B cell (primary cell): ENCODE results near the gene RNMT. TPM values are rescaled to one million over a fixed set of nuclear protein-coding genes. Genes with fewer than 3 reads are reported as not detected.

Experiments used
- ATAC-seq: fragments of 200-7000 bp; cut with Tn5 transposase; one replicate; pipeline ENCODE4 v1.10.0; 2021; ENCODE audit warnings: low read depth, mild to moderate bottlenecking, moderate number of reproducible peaks, moderate library complexity
- CTCF ChIA-PET: fragments of 350-600 bp; sonication (Branson Sonifier 250); formaldehyde crosslinking; loops from one replicate; lab custom pipeline; 2021; ENCODE audit warnings: antibody characterized with exemption, inconsistent platforms; lab: Charles Lee
- POLR2A ChIA-PET: fragments of 350-600 bp; sonication (Branson Sonifier 250); formaldehyde crosslinking; loops from one replicate; lab custom pipeline; 2021; ENCODE audit warnings: antibody characterized with exemption; lab: Charles Lee
- DNase-seq: peaks from one replicate; pipeline ENCODE4 v3.0.0; 2013
- H2AFZ ChIP-seq: 2 replicates; pipeline ENCODE4 v1.6.1; 2012; ENCODE audit warnings: mild to moderate bottlenecking, low read depth, low read length; ENCODE audit not compliant: insufficient read depth, poor library complexity, severe bottlenecking
- H3K27ac ChIP-seq, 2 donors: 1 replicate in 1 of 2; 2 replicates in 1 of 2; pipeline ENCODE4 v1.5.1; 2012 to 2013; ENCODE audit warnings: low read length in 2 of 2, mild to moderate bottlenecking in 2 of 2, moderate library complexity in 1 of 2
- H3K27me3 ChIP-seq, 4 experiments: fragments of 200-600 bp in 1 of 4; sonication (generic) in 1 of 4; replicated peaks in 1 of 4; 1 replicate in 2 of 4; 2 replicates in 2 of 4; pipeline versions ENCODE4 v1.6.1 to v1.7.0; 2013 to 2016; ENCODE audit warnings: low read length in 3 of 4, mild to moderate bottlenecking in 2 of 4, mixed read lengths in 1 of 4, moderate library complexity in 1 of 4; ENCODE audit not compliant: insufficient read depth in 4 of 4, control insufficient read depth in 3 of 4; ENCODE audit errors: control extremely low read depth in 1 of 4
- H3K36me3 ChIP-seq, 2 experiments: replicated peaks in 1 of 2; 1 replicate in 1 of 2; 2 replicates in 1 of 2; pipeline versions ENCODE4 v1.6.1 to v1.7.1; 2013; ENCODE audit warnings: low read length in 1 of 2; ENCODE audit not compliant: insufficient read depth in 2 of 2, control insufficient read depth in 1 of 2; ENCODE audit errors: control extremely low read depth in 1 of 2, extremely low read depth in 1 of 2
- H3K4me1 ChIP-seq, 2 donors: fragments of 200-600 bp in 1 of 2; sonication (generic) in 1 of 2; 1 replicate in 1 of 2; 2 replicates in 1 of 2; pipeline versions ENCODE4 v1.5.1 to v1.6.1; 2013 to 2017; ENCODE audit warnings: low read length in 2 of 2; ENCODE audit not compliant: control insufficient read depth in 2 of 2, insufficient read depth in 2 of 2
- H3K4me2 ChIP-seq: replicated peaks from 2 replicates; pipeline ENCODE3; 2012; ENCODE audit warnings: mild to moderate bottlenecking, low read depth, low read length; ENCODE audit not compliant: poor library complexity, severe bottlenecking
- H3K4me3 ChIP-seq, 5 experiments: fragments of 200-600 bp in 1 of 5; sonication (generic) in 1 of 5; 1 replicate in 3 of 5; 2 replicates in 2 of 5; pipeline versions ENCODE4 v1.5.1 to v1.7.0; 2011 to 2016; ENCODE audit warnings: low read length in 4 of 5, mild to moderate bottlenecking in 4 of 5, low read depth in 2 of 5, control low read depth in 1 of 5, moderate library complexity in 1 of 5; ENCODE audit not compliant: insufficient read depth in 1 of 5; ENCODE audit errors: control extremely low read depth in 1 of 5, extremely low read depth in 1 of 5
- H3K79me2 ChIP-seq: fragments of 200-600 bp; sonication (generic); one replicate; pipeline ENCODE4 v1.6.0; 2016; ENCODE audit warnings: low read length; ENCODE audit not compliant: control insufficient read depth, insufficient read depth
- H3K9ac ChIP-seq: fragments of 200-600 bp; sonication (generic); 2 replicates; pipeline ENCODE4 v1.6.1; 2017; ENCODE audit warnings: mild to moderate bottlenecking, low read length, moderate library complexity
- H3K9me3 ChIP-seq, 3 donors: one replicate each; pipeline versions ENCODE4 v1.6.1 to v1.7.1; 2013; ENCODE audit warnings: low read length in 2 of 3; ENCODE audit not compliant: control insufficient read depth in 2 of 3, insufficient read depth in 1 of 3; ENCODE audit errors: control extremely low read depth in 1 of 3
- H4K20me1 ChIP-seq: 2 replicates; pipeline ENCODE4 v1.6.0; 2012; ENCODE audit warnings: mild to moderate bottlenecking, low read length; ENCODE audit not compliant: insufficient read depth, control insufficient read depth, poor library complexity, severe bottlenecking
- H3K27ac Mint-ChIP-seq: one replicate; pipeline ENCODE4 v1.8.0; 2021; ENCODE audit warnings: mixed read lengths
- H3K27me3 Mint-ChIP-seq: one replicate; pipeline ENCODE4 v1.8.0; 2021; ENCODE audit warnings: mixed read lengths
- H3K4me1 Mint-ChIP-seq: one replicate; pipeline ENCODE4 v1.8.0; 2021; ENCODE audit warnings: mixed read lengths
- H3K4me3 Mint-ChIP-seq: one replicate; pipeline ENCODE4 v1.8.0; 2021; ENCODE audit warnings: mixed read lengths
- H3K9me3 Mint-ChIP-seq: one replicate; pipeline ENCODE4 v1.8.0; 2022; ENCODE audit warnings: mixed read lengths; ENCODE audit not compliant: insufficient read depth
- EZH2 ChIP-seq: IDR thresholded peaks from 2 replicates; pipeline ENCODE4 v1.6.1; 2012; ENCODE audit warnings: borderline replicate concordance, low read depth, mild to moderate bottlenecking, moderate library complexity, low read length; ENCODE audit not compliant: insufficient read depth, poor library complexity, severe bottlenecking
- WGBS: methylation state at CpG from one replicate; pipeline ENCODE4 v1.1.5; 2013; ENCODE audit warnings: missing lambda C conversion rate; ENCODE audit not compliant: insufficient coverage; 5-methylcytosine and 5-hydroxymethylcytosine counted together
- intact Hi-C: fragments of 100-400 bp; cut with micrococcal nuclease; formaldehyde crosslinking; loops from one replicate; pipeline ENCODE4 v1.10.0; 2022
- polyA plus RNA-seq: library from polyadenylated mRNA; depleted of rRNA; stranded (reverse); fragments of >200 nt; gene quantifications from 2 replicates; pipeline ENCODE4 v1.2.3, GENCODE V29; 2012
- total RNA-seq, 2 donors: library from RNA; stranded (reverse); fragments of 120-200 nt in 1 of 2; gene quantifications; 1 replicate in 1 of 2; 2 replicates in 1 of 2; pipeline versions ENCODE4 v1.2.3 to v1.2.4, GENCODE V29; 2013 to 2022
- TF ChIP-seq, protein P1 (sequence below): fragments of 200-600 bp; IDR thresholded peaks from one replicate; pipeline ENCODE4 v1.8.0; 2022; ENCODE audit warnings: antibody characterized with exemption, mild to moderate bottlenecking

Gene RNMT
- total and polyA plus RNA-seq, 2 donors (not counting 1 experiment from before 2014, with no cell fraction given): 15.4 to 57.8 TPM

DNA sequence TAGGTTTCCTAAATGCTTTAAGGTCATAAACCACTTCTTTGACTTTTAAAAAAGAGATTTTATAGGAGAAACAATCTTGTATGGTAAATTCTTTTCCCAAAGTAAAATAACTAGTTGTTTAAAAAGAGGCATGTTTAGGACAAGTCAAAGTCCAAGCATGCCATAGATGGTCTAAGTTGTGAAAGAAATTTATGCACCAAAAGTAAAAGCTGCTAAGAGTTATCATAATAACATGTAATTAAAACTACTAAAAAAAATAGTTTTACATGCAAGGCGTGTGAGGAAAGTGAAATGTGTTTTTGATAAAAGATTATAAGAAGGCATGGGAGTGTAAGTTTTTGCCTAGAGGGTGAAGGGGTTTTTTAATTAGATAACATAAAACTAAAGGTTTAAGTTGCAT lies 22.6 kb upstream of the RNMT start:
- ChIA-PET CTCF (no interaction called here), POLR2A (no interaction called here)
- Mint-ChIP-seq H3K27me3 (no peaks in the 10 kb centered on the region), H3K4me1 (peaks cover 14% of the 10 kb centered on the region), H3K9me3 (peaks cover 7% of the 10 kb centered on the region), H3K27ac (no peak overlapping the region), H3K4me3 (no peak overlapping the region)
- Histone ChIP-seq H3K79me2 (peaks cover 45% of the 10 kb centered on the region), H3K4me1 (peaks cover 11 to 13% of the 10 kb centered on the region in 2 donors), H3K27me3 (no peaks in the 10 kb centered on the region), H4K20me1 (peaks cover 18% of the 10 kb centered on the region), H3K4me2 (no peak overlapping the region), H3K36me3 (no peaks in the 10 kb centered on the region), H3K4me3 (no peak overlapping the region), H3K9ac (no peak overlapping the region), H3K9me3 (peaks cover 4 to 33% (median 16%) of the 10 kb centered on the region in 3 donors), H3K27ac (no peak overlapping the region), H2AFZ (no peak overlapping the region)
- intact Hi-C loops: no loop called here
- no peak for DNase-seq
- TF ChIP-seq, protein P1, sequence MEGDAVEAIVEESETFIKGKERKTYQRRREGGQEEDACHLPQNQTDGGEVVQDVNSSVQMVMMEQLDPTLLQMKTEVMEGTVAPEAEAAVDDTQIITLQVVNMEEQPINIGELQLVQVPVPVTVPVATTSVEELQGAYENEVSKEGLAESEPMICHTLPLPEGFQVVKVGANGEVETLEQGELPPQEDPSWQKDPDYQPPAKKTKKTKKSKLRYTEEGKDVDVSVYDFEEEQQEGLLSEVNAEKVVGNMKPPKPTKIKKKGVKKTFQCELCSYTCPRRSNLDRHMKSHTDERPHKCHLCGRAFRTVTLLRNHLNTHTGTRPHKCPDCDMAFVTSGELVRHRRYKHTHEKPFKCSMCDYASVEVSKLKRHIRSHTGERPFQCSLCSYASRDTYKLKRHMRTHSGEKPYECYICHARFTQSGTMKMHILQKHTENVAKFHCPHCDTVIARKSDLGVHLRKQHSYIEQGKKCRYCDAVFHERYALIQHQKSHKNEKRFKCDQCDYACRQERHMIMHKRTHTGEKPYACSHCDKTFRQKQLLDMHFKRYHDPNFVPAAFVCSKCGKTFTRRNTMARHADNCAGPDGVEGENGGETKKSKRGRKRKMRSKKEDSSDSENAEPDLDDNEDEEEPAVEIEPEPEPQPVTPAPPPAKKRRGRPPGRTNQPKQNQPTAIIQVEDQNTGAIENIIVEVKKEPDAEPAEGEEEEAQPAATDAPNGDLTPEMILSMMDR: no peak
- no peak for TF ChIP-seq EZH2
- WGBS: no CpG with 5 or more reads among the region's 1 CpG
- no peak for ATAC-seq

DNA sequence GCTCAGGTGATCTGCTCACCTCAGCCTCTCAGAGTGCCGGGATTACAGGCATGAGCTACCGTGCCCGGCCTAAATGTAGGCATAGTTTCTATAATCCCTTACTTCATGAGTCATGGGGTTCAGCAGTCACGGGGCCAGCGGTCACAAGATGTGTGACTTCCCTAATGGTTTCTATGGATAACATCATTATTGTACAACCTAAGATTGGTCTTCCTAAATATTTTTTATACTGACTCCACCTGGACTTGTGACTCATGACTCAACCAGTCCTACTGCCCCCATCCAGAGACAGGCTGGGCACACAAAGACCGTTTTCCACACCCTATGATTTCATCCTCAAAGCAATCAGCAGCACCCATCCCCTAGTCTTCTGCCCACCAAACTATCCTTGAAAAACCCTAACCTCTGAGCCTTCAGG lies 16.1 kb upstream of the RNMT start:
- no peak overlapping the region for H3K27ac Mint-ChIP-seq

More for the DNA sequence above, 16.1 kb upstream of the RNMT start:
- ATAC-seq (no peak), DNase-seq (no peak)
- Histone ChIP-seq H2AFZ (no peak overlapping the region), H3K4me1 (no peaks in the 10 kb centered on the region), H3K9ac (no peak overlapping the region), H3K27me3 (no peaks in the 10 kb centered on the region), H3K4me3 (no peak overlapping the region), H3K36me3 (no peaks in the 10 kb centered on the region), H3K79me2 (peaks cover 71% of the 10 kb centered on the region), H3K9me3 (peaks cover 0 to 2% (median 0%) of the 10 kb centered on the region in 3 donors), H3K4me2 (no peak overlapping the region), H3K27ac (no peak overlapping the region), H4K20me1 (peaks cover 25% of the 10 kb centered on the region)
- ChIA-PET POLR2A (no interaction called here), CTCF (no interaction called here)
- Mint-ChIP-seq H3K4me1 (peaks cover 4% of the 10 kb centered on the region), H3K4me3 (no peak overlapping the region), H3K27me3 (no peaks in the 10 kb centered on the region), H3K9me3 (no peaks in the 10 kb centered on the region)
- 100% methylated on average over 2 of the region's 6 CpGs for WGBS
- intact Hi-C loops: no loop called here
- TF ChIP-seq, protein P1: no peak
- TF ChIP-seq EZH2: no peak
